ENCODE data around the gene SV2B.
A peak's percentile ranks its signal among the peaks of the same experiment; 100 is the strongest.

SV2B gene

DNA sequence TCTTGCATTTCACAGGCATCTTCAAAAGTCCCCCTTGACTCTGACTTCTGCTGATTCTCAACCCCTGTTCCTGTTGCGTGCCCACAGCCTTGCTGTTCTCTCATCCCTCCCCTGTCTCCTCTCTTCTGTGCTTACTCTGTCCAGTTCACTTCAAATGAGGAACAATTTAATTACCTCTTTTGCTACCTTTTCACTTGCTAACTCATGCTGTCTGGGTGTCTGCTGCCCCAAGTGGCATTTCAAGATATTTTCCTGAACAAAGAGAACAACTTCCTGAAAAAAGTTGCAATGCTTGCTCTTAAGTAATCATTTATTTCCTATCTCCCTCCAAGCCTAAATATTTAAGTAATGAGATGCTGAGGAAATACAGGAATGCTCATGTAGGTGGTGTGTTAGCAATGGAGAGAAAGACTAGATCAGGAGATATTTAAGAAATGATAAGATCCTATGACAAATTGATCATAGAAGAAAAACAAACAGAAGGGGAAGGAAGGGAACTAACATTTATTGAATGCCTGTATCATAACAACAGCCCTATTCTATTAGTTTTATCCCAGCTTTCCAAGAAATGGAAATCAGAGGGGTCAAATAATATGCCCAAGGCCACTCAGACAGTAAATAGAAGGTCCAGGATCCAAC lies 42.2 kb downstream of the SV2B start:
- DNase-seq = no peak
- H3K27me3 ChIP-seq (ENCODE audit: insufficient read depth, low read depth, severe bottlenecking) = no peaks in the 10 kb centered on the region
- H3K9me3 ChIP-seq (ENCODE audit: severe bottlenecking) = peaks cover 6% of the 10 kb centered on the region
- no peak overlapping the region for H3K4me3 ChIP-seq (ENCODE audit: low read depth, low read length)
- H3K36me3 ChIP-seq = peaks cover 3% of the 10 kb centered on the region; the same call in 1 of the 2 replicates
- peak; percentile 57 for TF ChIP-seq CTCF (IDR thresholded peaks at IDR 0.05; ENCODE audit: low read depth, low read length)
- no peak overlapping the region for H3K27ac ChIP-seq

GRCh38 chr15:91142946-91143345 lies 42.9 kb downstream of the SV2B start:
- Histone ChIP-seq H3K36me3 (peaks cover 3% of the 10 kb centered on the region; the same call in 1 of the 2 replicates), H3K27ac (no peak overlapping the region), H3K9me3 (ENCODE audit: severe bottlenecking) (peaks cover 6% of the 10 kb centered on the region), H3K4me3 (ENCODE audit: low read depth, low read length) (no peak overlapping the region), H3K27me3 (ENCODE audit: insufficient read depth, low read depth, severe bottlenecking) (no peaks in the 10 kb centered on the region)
- no peak for DNase-seq
- no peak for TF ChIP-seq CTCF (IDR thresholded peaks at IDR 0.05; ENCODE audit: low read depth, low read length)

DNA sequence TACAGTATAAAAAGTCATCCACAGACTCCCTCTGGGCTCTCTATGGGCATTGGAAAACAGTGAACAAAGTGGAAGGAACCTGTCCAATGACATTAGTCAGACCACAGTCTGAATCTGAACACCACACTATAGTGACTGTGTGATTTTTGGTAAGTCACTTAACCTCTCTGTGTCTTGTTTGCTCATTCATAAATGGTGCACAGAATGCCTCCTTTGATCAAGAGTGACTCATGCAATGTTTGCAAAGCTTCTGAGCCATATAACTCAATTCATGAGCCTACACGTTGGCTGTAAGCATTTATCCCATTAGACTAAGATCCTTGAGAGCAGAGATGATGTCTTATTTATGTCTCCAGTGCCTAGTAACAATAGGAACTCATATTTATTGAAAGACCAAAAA lies 46.7 kb downstream of the SV2B start:
- Histone ChIP-seq H3K27ac (no peak overlapping the region), H3K9me3 (ENCODE audit: severe bottlenecking) (peaks cover 6% of the 10 kb centered on the region), H3K27me3 (ENCODE audit: insufficient read depth, low read depth, severe bottlenecking) (no peaks in the 10 kb centered on the region), H3K36me3 (peaks cover 3% of the 10 kb centered on the region; the same call in 1 of the 2 replicates), H3K4me3 (ENCODE audit: low read depth, low read length) (no peak overlapping the region)
- no peak for DNase-seq
- TF ChIP-seq CTCF (IDR thresholded peaks at IDR 0.05; ENCODE audit: low read depth, low read length) = no peak

DNA sequence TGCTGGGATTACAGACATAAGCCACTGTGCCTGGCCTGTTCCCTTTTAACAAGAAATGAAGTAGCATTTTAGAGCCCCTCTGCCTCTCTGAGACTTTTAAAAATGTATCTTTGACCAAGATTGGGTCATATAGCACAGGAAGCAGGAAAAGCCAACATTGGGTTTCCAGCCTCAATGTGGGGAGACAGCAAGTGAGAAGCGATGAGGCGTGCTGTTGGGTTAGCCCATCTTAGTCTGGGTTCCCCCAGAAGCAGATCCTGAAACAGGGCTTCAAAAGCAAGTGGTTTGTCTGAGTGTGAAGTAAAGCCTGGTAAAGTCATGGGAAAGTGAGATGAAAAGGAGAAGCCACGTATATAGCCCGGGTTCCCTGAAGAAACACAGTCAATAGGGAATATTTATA lies 48.2 kb downstream of the SV2B start:
- Histone ChIP-seq H3K4me3 (ENCODE audit: low read depth, low read length) (no peak overlapping the region), H3K27me3 (ENCODE audit: insufficient read depth, low read depth, severe bottlenecking) (no peaks in the 10 kb centered on the region), H3K36me3 (peaks cover 3% of the 10 kb centered on the region; the same call in 1 of the 2 replicates), H3K9me3 (ENCODE audit: severe bottlenecking) (peaks cover 6% of the 10 kb centered on the region), H3K27ac (no peak overlapping the region)
- DNase-seq = no peak
- no peak for TF ChIP-seq CTCF (IDR thresholded peaks at IDR 0.05; ENCODE audit: low read depth, low read length)

GRCh38 chr15:91150502-91151160 lies 50.6 kb downstream of the SV2B start:
- Histone ChIP-seq H3K9me3 (ENCODE audit: severe bottlenecking) (peaks cover 6% of the 10 kb centered on the region), H3K27ac (peak overlapping the region; percentile 81), H3K36me3 (peaks cover 3% of the 10 kb centered on the region; the same call in 1 of the 2 replicates), H3K27me3 (ENCODE audit: insufficient read depth, low read depth, severe bottlenecking) (no peaks in the 10 kb centered on the region), H3K4me3 (ENCODE audit: low read depth, low read length) (peak overlapping the region; percentile 14; the same call in 1 of the 2 replicates)
- DNase-seq = peak; percentile 63
- TF ChIP-seq CTCF (IDR thresholded peaks at IDR 0.05; ENCODE audit: low read depth, low read length) = no peak

Data from WERI-Rb-1 (cell line).